ENCODE measurements around the gene ERBB2. TPM values are rescaled to one million over a fixed set of nuclear protein-coding genes. Genes with fewer than 3 reads are reported as not detected.

Gene ERBB2
- total and polyA plus RNA-seq, 10 of the 15 experiments (the other 5 are each of a cell fraction or from before 2014, with no cell fraction given): 0.39 to 7.0 (median 4.3) TPM

DNA sequence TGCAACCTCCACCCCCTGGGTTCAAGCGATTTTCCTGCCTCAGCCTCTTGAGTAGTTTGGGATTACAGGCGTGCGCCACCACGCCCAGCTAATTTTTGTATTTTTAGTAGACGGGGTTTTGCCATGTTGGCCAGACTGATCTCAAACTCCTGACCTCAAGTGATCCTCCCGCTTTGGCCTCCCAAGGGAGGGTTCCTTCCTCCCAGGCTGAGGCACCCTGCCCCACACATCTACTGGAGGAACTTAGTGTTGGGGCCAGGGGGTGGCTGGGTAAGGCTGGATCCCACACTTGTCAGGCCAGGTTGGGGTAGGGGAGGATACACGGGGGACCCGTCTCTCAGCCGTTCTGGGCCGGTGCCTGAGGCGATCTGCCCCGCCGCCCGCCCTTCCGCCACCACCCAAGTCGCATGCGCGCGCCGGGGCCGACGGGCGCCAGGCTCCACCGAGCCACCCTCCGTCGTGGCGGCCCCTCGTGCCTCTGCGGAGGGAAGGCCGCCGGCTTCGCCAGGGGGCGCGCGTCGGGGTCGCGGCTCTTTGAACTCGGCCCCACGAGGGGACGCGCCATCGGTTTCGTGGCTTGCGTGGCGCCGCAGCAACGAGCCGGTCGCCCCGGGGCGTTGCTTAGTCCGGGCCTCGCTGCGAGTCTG, 53.8 kb downstream of the ERBB2 start (continued):
- TF ChIP-seq, protein P1, sequence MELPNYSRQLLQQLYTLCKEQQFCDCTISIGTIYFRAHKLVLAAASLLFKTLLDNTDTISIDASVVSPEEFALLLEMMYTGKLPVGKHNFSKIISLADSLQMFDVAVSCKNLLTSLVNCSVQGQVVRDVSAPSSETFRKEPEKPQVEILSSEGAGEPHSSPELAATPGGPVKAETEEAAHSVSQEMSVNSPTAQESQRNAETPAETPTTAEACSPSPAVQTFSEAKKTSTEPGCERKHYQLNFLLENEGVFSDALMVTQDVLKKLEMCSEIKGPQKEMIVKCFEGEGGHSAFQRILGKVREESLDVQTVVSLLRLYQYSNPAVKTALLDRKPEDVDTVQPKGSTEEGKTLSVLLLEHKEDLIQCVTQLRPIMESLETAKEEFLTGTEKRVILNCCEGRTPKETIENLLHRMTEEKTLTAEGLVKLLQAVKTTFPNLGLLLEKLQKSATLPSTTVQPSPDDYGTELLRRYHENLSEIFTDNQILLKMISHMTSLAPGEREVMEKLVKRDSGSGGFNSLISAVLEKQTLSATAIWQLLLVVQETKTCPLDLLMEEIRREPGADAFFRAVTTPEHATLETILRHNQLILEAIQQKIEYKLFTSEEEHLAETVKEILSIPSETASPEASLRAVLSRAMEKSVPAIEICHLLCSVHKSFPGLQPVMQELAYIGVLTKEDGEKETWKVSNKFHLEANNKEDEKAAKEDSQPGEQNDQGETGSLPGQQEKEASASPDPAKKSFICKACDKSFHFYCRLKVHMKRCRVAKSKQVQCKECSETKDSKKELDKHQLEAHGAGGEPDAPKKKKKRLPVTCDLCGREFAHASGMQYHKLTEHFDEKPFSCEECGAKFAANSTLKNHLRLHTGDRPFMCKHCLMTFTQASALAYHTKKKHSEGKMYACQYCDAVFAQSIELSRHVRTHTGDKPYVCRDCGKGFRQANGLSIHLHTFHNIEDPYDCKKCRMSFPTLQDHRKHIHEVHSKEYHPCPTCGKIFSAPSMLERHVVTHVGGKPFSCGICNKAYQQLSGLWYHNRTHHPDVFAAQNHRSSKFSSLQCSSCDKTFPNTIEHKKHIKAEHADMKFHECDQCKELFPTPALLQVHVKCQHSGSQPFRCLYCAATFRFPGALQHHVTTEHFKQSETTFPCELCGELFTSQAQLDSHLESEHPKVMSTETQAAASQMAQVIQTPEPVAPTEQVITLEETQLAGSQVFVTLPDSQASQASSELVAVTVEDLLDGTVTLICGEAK (IDR thresholded peaks at IDR 0.05; ENCODE audit: borderline replicate concordance): no peak; the same call in 1 of the 2 replicates
- TF ChIP-seq SUPT20H (IDR thresholded peaks at IDR 0.05; ENCODE audit: borderline replicate concordance, control insufficient read depth, low read depth, low read length): no peak
- TF ChIP-seq WRNIP1 (IDR thresholded peaks at IDR 0.05; ENCODE audit: borderline replicate concordance, low read depth, low read length): no peak
- TF ChIP-seq YY1 (IDR thresholded peaks at IDR 0.05; ENCODE audit: low read depth, low read length): no peak
- TF ChIP-seq, protein P2, sequence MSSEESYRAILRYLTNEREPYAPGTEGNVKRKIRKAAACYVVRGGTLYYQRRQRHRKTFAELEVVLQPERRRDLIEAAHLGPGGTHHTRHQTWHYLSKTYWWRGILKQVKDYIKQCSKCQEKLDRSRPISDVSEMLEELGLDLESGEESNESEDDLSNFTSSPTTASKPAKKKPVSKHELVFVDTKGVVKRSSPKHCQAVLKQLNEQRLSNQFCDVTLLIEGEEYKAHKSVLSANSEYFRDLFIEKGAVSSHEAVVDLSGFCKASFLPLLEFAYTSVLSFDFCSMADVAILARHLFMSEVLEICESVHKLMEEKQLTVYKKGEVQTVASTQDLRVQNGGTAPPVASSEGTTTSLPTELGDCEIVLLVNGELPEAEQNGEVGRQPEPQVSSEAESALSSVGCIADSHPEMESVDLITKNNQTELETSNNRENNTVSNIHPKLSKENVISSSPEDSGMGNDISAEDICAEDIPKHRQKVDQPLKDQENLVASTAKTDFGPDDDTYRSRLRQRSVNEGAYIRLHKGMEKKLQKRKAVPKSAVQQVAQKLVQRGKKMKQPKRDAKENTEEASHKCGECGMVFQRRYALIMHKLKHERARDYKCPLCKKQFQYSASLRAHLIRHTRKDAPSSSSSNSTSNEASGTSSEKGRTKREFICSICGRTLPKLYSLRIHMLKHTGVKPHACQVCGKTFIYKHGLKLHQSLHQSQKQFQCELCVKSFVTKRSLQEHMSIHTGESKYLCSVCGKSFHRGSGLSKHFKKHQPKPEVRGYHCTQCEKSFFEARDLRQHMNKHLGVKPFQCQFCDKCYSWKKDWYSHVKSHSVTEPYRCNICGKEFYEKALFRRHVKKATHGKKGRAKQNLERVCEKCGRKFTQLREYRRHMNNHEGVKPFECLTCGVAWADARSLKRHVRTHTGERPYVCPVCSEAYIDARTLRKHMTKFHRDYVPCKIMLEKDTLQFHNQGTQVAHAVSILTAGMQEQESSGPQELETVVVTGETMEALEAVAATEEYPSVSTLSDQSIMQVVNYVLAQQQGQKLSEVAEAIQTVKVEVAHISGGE (CRISPR knock-in tag; IDR thresholded peaks at IDR 0.05): no peak
- TF ChIP-seq RBBP5 (conservative IDR thresholded peaks at IDR 0.05): no peak
- TF ChIP-seq RUNX3 (IDR thresholded peaks at IDR 0.05; ENCODE audit: low read length): no peak
- TF ChIP-seq, protein P3, sequence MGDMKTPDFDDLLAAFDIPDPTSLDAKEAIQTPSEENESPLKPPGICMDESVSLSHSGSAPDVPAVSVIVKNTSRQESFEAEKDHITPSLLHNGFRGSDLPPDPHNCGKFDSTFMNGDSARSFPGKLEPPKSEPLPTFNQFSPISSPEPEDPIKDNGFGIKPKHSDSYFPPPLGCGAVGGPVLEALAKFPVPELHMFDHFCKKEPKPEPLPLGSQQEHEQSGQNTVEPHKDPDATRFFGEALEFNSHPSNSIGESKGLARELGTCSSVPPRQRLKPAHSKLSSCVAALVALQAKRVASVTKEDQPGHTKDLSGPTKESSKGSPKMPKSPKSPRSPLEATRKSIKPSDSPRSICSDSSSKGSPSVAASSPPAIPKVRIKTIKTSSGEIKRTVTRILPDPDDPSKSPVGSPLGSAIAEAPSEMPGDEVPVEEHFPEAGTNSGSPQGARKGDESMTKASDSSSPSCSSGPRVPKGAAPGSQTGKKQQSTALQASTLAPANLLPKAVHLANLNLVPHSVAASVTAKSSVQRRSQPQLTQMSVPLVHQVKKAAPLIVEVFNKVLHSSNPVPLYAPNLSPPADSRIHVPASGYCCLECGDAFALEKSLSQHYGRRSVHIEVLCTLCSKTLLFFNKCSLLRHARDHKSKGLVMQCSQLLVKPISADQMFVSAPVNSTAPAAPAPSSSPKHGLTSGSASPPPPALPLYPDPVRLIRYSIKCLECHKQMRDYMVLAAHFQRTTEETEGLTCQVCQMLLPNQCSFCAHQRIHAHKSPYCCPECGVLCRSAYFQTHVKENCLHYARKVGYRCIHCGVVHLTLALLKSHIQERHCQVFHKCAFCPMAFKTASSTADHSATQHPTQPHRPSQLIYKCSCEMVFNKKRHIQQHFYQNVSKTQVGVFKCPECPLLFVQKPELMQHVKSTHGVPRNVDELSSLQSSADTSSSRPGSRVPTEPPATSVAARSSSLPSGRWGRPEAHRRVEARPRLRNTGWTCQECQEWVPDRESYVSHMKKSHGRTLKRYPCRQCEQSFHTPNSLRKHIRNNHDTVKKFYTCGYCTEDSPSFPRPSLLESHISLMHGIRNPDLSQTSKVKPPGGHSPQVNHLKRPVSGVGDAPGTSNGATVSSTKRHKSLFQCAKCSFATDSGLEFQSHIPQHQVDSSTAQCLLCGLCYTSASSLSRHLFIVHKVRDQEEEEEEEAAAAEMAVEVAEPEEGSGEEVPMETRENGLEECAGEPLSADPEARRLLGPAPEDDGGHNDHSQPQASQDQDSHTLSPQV (IDR thresholded peaks at IDR 0.05): no peak
- TF ChIP-seq, protein P4, sequence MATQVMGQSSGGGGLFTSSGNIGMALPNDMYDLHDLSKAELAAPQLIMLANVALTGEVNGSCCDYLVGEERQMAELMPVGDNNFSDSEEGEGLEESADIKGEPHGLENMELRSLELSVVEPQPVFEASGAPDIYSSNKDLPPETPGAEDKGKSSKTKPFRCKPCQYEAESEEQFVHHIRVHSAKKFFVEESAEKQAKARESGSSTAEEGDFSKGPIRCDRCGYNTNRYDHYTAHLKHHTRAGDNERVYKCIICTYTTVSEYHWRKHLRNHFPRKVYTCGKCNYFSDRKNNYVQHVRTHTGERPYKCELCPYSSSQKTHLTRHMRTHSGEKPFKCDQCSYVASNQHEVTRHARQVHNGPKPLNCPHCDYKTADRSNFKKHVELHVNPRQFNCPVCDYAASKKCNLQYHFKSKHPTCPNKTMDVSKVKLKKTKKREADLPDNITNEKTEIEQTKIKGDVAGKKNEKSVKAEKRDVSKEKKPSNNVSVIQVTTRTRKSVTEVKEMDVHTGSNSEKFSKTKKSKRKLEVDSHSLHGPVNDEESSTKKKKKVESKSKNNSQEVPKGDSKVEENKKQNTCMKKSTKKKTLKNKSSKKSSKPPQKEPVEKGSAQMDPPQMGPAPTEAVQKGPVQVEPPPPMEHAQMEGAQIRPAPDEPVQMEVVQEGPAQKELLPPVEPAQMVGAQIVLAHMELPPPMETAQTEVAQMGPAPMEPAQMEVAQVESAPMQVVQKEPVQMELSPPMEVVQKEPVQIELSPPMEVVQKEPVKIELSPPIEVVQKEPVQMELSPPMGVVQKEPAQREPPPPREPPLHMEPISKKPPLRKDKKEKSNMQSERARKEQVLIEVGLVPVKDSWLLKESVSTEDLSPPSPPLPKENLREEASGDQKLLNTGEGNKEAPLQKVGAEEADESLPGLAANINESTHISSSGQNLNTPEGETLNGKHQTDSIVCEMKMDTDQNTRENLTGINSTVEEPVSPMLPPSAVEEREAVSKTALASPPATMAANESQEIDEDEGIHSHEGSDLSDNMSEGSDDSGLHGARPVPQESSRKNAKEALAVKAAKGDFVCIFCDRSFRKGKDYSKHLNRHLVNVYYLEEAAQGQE (IDR thresholded peaks at IDR 0.05; ENCODE audit: low read depth, low read length): no peak
- no peak for TF ChIP-seq NFXL1 (IDR thresholded peaks at IDR 0.05; ENCODE audit: borderline replicate concordance)
- TF ChIP-seq POLR2AphosphoS5 (IDR thresholded peaks at IDR 0.05; ENCODE audit: low read length): peak; percentile 14; the same call in 1 of the 2 replicates
- TF ChIP-seq ZNF217 (IDR thresholded peaks at IDR 0.05): no peak
- TF ChIP-seq KLF5 (IDR thresholded peaks at IDR 0.05; ENCODE audit: partially characterized antibody): peak; percentile 41
- TF ChIP-seq MEF2B (IDR thresholded peaks at IDR 0.05; ENCODE audit: partially characterized antibody, poor library complexity, severe bottlenecking): no peak
